Effector memory CD8-positive, alpha-beta T cell (primary cell): ENCODE results near the gene HTR2C.

Experiments
- ATAC-seq: fragments of 150-1000 bp; cut with Tn5 transposase; replicated peaks from 2 replicates; pipeline ENCODE4 v1.10.0; 2021; ENCODE audit warnings: mild to moderate bottlenecking, moderate library complexity
- DNase-seq, 3 experiments: peaks; one replicate each; pipeline ENCODE4 v3.0.0; 2021
- H3K27ac Mint-ChIP-seq, 2 donors: one replicate each; pipeline ENCODE4 v1.8.0; 2022; ENCODE audit warnings: mild to moderate bottlenecking in 2 of 2, mixed read lengths in 2 of 2, moderate library complexity in 2 of 2
- H3K27me3 Mint-ChIP-seq, 2 donors: one replicate each; pipeline ENCODE4 v1.8.0; 2022; ENCODE audit warnings: mixed read lengths in 2 of 2
- H3K36me3 Mint-ChIP-seq: one replicate; pipeline ENCODE4 v1.8.0; 2022; ENCODE audit warnings: mild to moderate bottlenecking, moderate library complexity, mixed read lengths; ENCODE audit not compliant: insufficient read depth
- H3K4me1 Mint-ChIP-seq, 2 donors: one replicate each; pipeline ENCODE4 v1.8.0; 2022; ENCODE audit warnings: low read depth in 2 of 2, mixed read lengths in 2 of 2
- H3K4me3 Mint-ChIP-seq, 2 donors: one replicate each; pipeline ENCODE4 v1.8.0; 2022; ENCODE audit warnings: mild to moderate bottlenecking in 2 of 2, mixed read lengths in 2 of 2, moderate library complexity in 2 of 2
- H3K9me3 Mint-ChIP-seq, 2 donors: one replicate each; pipeline ENCODE4 v1.8.0; 2022; ENCODE audit warnings: mixed read lengths in 2 of 2

HTR2C gene

GRCh38 chrX:114787061-114787460 lies 203.2 kb downstream of the HTR2C start:
- Mint-ChIP-seq H3K9me3 (no peaks in the 10 kb centered on the region), H3K4me1 (no peaks in the 10 kb centered on the region), H3K36me3 (no peaks in the 10 kb centered on the region), H3K4me3 (no peak overlapping the region), H3K27me3 (no peaks in the 10 kb centered on the region), H3K27ac (no peak overlapping the region)
- no peak for DNase-seq
- ATAC-seq, result no peak

GRCh38 chrX:114797494-114797893 lies 213.6 kb downstream of the HTR2C start:
- Mint-ChIP-seq H3K27ac (no peak overlapping the region), H3K4me1 (no peaks in the 10 kb centered on the region), H3K9me3 (peaks cover 0 to 2% of the 10 kb centered on the region in 2 donors), H3K27me3 (no peaks in the 10 kb centered on the region), H3K36me3 (no peaks in the 10 kb centered on the region), H3K4me3 (no peak overlapping the region)
- DNase-seq, result no peak
- no peak for ATAC-seq

- Mint-ChIP-seq H3K4me3 (no peak overlapping the region), H3K27ac (no peak overlapping the region), H3K4me1 (no peaks in the 10 kb centered on the region), H3K9me3 (no peaks in the 10 kb centered on the region), H3K36me3 (no peaks in the 10 kb centered on the region), H3K27me3 (no peaks in the 10 kb centered on the region)
- no peak for DNase-seq
- no peak for ATAC-seq
Observed at GRCh38 chrX:114798907-114799306, 215.0 kb downstream of the HTR2C start.

GRCh38 chrX:114800719-114801118 lies 216.8 kb downstream of the HTR2C start:
- H3K27ac Mint-ChIP-seq, result no peak overlapping the region
- H3K4me3 Mint-ChIP-seq, result no peak overlapping the region
- no peak for DNase-seq
- no peaks in the 10 kb centered on the region for H3K9me3 Mint-ChIP-seq
- no peaks in the 10 kb centered on the region for H3K4me1 Mint-ChIP-seq
- ATAC-seq, result no peak
- H3K36me3 Mint-ChIP-seq, result peaks cover 2% of the 10 kb centered on the region
- no peaks in the 10 kb centered on the region for H3K27me3 Mint-ChIP-seq

GRCh38 chrX:114819509-114819908 lies 235.6 kb downstream of the HTR2C start:
- ATAC-seq (no peak), DNase-seq (no peak)
- Mint-ChIP-seq H3K4me1 (no peaks in the 10 kb centered on the region), H3K9me3 (peaks cover 0 to 5% of the 10 kb centered on the region in 2 donors), H3K36me3 (no peaks in the 10 kb centered on the region), H3K27me3 (no peaks in the 10 kb centered on the region), H3K4me3 (no peak overlapping the region), H3K27ac (no peak overlapping the region)

GRCh38 chrX:114841051-114841450 lies 257.2 kb downstream of the HTR2C start:
- ATAC-seq (no peak), DNase-seq (no peak)
- no peak overlapping the region for H3K27ac Mint-ChIP-seq
- no peaks in the 10 kb centered on the region for H3K4me1 Mint-ChIP-seq
- no peak overlapping the region for H3K4me3 Mint-ChIP-seq
- no peaks in the 10 kb centered on the region for H3K27me3 Mint-ChIP-seq
- no peaks in the 10 kb centered on the region for H3K9me3 Mint-ChIP-seq
- H3K36me3 Mint-ChIP-seq, result no peaks in the 10 kb centered on the region

GRCh38 chrX:114842181-114842580 lies 258.3 kb downstream of the HTR2C start:
- no peaks in the 10 kb centered on the region for H3K9me3 Mint-ChIP-seq
- no peak overlapping the region for H3K4me3 Mint-ChIP-seq
- H3K4me1 Mint-ChIP-seq, result no peaks in the 10 kb centered on the region
- no peak overlapping the region for H3K27ac Mint-ChIP-seq
- H3K36me3 Mint-ChIP-seq, result no peaks in the 10 kb centered on the region
- DNase-seq (no peak), ATAC-seq (no peak)
- no peaks in the 10 kb centered on the region for H3K27me3 Mint-ChIP-seq

GRCh38 chrX:114889481-114889880 lies 305.6 kb downstream of the HTR2C start:
- DNase-seq (no peak), ATAC-seq (no peak)
- Mint-ChIP-seq H3K9me3 (no peaks in the 10 kb centered on the region), H3K27ac (no peak overlapping the region), H3K36me3 (no peaks in the 10 kb centered on the region), H3K4me3 (no peak overlapping the region), H3K27me3 (no peaks in the 10 kb centered on the region), H3K4me1 (no peaks in the 10 kb centered on the region)

- Mint-ChIP-seq H3K4me3 (no peak overlapping the region), H3K9me3 (peaks cover 0 to 3% of the 10 kb centered on the region in 2 donors)
Observed at GRCh38 chrX:114903618-114904017, 319.7 kb downstream of the HTR2C start.

GRCh38 chrX:114905251-114905650 lies 321.4 kb downstream of the HTR2C start:
- no peak for DNase-seq
- Mint-ChIP-seq H3K4me1 (no peaks in the 10 kb centered on the region), H3K4me3 (no peak overlapping the region), H3K27ac (no peak overlapping the region), H3K36me3 (peaks cover 3% of the 10 kb centered on the region), H3K9me3 (peaks cover 0 to 3% of the 10 kb centered on the region in 2 donors), H3K27me3 (no peaks in the 10 kb centered on the region)
- ATAC-seq, result no peak

More at GRCh38 chrX:114903618-114904017, 319.7 kb downstream of the HTR2C start:
- ATAC-seq, result no peak
- Mint-ChIP-seq H3K36me3 (peaks cover 3% of the 10 kb centered on the region), H3K27me3 (no peaks in the 10 kb centered on the region), H3K4me1 (no peaks in the 10 kb centered on the region), H3K27ac (no peak overlapping the region)
- no peak for DNase-seq

GRCh38 chrX:114906984-114907510 lies 323.2 kb downstream of the HTR2C start:
- H3K9me3 Mint-ChIP-seq, result peaks cover 0 to 3% of the 10 kb centered on the region in 2 donors
- H3K4me1 Mint-ChIP-seq, result no peaks in the 10 kb centered on the region
- H3K27me3 Mint-ChIP-seq, result no peaks in the 10 kb centered on the region
- no peak for DNase-seq
- H3K36me3 Mint-ChIP-seq, result no peaks in the 10 kb centered on the region
- no peak for ATAC-seq
- H3K4me3 Mint-ChIP-seq, result no peak overlapping the region
- no peak overlapping the region for H3K27ac Mint-ChIP-seq

- H3K9me3 Mint-ChIP-seq, result peaks cover 0 to 4% of the 10 kb centered on the region in 2 donors
- H3K4me3 Mint-ChIP-seq, result no peak overlapping the region
- H3K4me1 Mint-ChIP-seq, result no peaks in the 10 kb centered on the region
- no peak for DNase-seq
- H3K27ac Mint-ChIP-seq, result no peak overlapping the region
- H3K27me3 Mint-ChIP-seq, result no peaks in the 10 kb centered on the region
- no peak for ATAC-seq
- H3K36me3 Mint-ChIP-seq, result no peaks in the 10 kb centered on the region
Observed at GRCh38 chrX:114924423-114924822, 340.5 kb downstream of the HTR2C start.

- no peak for DNase-seq
- no peaks in the 10 kb centered on the region for H3K4me1 Mint-ChIP-seq
- H3K4me3 Mint-ChIP-seq, result no peak overlapping the region
- peaks cover 0 to 4% of the 10 kb centered on the region in 2 donors for H3K9me3 Mint-ChIP-seq
- ATAC-seq, result no peak
- no peak overlapping the region for H3K27ac Mint-ChIP-seq
- no peaks in the 10 kb centered on the region for H3K36me3 Mint-ChIP-seq
- H3K27me3 Mint-ChIP-seq, result no peaks in the 10 kb centered on the region
Observed at GRCh38 chrX:114924856-114925255, 341.0 kb downstream of the HTR2C start.

- DNase-seq, result no peak
- no peak overlapping the region for H3K4me3 Mint-ChIP-seq
- peaks cover 2 to 7% of the 10 kb centered on the region in 2 donors for H3K9me3 Mint-ChIP-seq
- ATAC-seq, result no peak
- no peaks in the 10 kb centered on the region for H3K27me3 Mint-ChIP-seq
- H3K4me1 Mint-ChIP-seq, result no peaks in the 10 kb centered on the region
- no peaks in the 10 kb centered on the region for H3K36me3 Mint-ChIP-seq
- H3K27ac Mint-ChIP-seq, result no peak overlapping the region
Observed at GRCh38 chrX:114930227-114930626, 346.3 kb downstream of the HTR2C start.

GRCh38 chrX:114932550-114932949 lies 348.7 kb downstream of the HTR2C start:
- Mint-ChIP-seq H3K27me3 (no peaks in the 10 kb centered on the region), H3K4me1 (no peaks in the 10 kb centered on the region), H3K9me3 (peaks cover 2 to 15% of the 10 kb centered on the region in 2 donors), H3K36me3 (peaks cover 4% of the 10 kb centered on the region), H3K27ac (no peak overlapping the region), H3K4me3 (no peak overlapping the region)
- DNase-seq (no peak), ATAC-seq (no peak)
